Measurements from ENCODE around the gene ZIM2.

- TF ChIP-seq POLR2A (IDR thresholded peaks at IDR 0.05; ENCODE audit: low read depth) (no peak), CTCF (IDR thresholded peaks at IDR 0.05) (no peak)
Observed at GRCh38 chr19:56839652-56840450, 675 bp downstream of the ZIM2 start.
